Activated naive CD8-positive, alpha-beta T cell treated with anti-CD3 and anti-CD28 coated beads, Interleukin-2, amount 10 ng/mL, durations not matched to agents 7 days and 5 days (primary cell): Measurements from ENCODE around the gene BRAF. TPM values are rescaled to one million over a fixed set of nuclear protein-coding genes. Genes with fewer than 3 reads are reported as not detected.
"Not testable (repeated sequence)": the region's sequence is repeated elsewhere in the genome, so short reads cannot be mapped to it uniquely, and the experiment has no call there.

ENCODE experiments used
- ATAC-seq: fragments of 150-1000 bp; cut with Tn5 transposase; one replicate; pipeline ENCODE4 v1.10.0; 2021; ENCODE audit warnings: low read depth, moderate library complexity
- POLR2A ChIA-PET: fragments of 350-600 bp; sonication (Branson Sonifier 250); formaldehyde crosslinking; loops from one replicate; lab custom pipeline; 2021; ENCODE audit warnings: antibody characterized with exemption; lab: Charles Lee
- DNase-seq: peaks from one replicate; pipeline ENCODE4 v3.0.0; 2021
- H3K27ac Mint-ChIP-seq: one replicate; pipeline ENCODE4 v1.8.0; 2022; ENCODE audit warnings: mild to moderate bottlenecking, mixed read lengths
- H3K27me3 Mint-ChIP-seq: one replicate; pipeline ENCODE4 v1.8.0; 2022; ENCODE audit warnings: mild to moderate bottlenecking, moderate library complexity, mixed read lengths
- H3K36me3 Mint-ChIP-seq: one replicate; pipeline ENCODE4 v1.8.0; 2021; ENCODE audit warnings: mild to moderate bottlenecking, mixed read lengths
- H3K4me1 Mint-ChIP-seq: one replicate; pipeline ENCODE4 v1.8.0; 2021; ENCODE audit warnings: mixed read lengths
- H3K4me3 Mint-ChIP-seq: one replicate; pipeline ENCODE4 v1.8.0; 2022; ENCODE audit warnings: mild to moderate bottlenecking, moderate library complexity, mixed read lengths
- H3K9me3 Mint-ChIP-seq: one replicate; pipeline ENCODE4 v1.8.0; 2021; ENCODE audit warnings: mixed read lengths
- total RNA-seq, 2 experiments: library from RNA; stranded (reverse); gene quantifications; one replicate each; pipeline ENCODE4 v1.2.3, GENCODE V29; 2021

BRAF gene
- total RNA-seq, 2 experiments from 2014 or later: 34.4 to 39.4 TPM

DNA sequence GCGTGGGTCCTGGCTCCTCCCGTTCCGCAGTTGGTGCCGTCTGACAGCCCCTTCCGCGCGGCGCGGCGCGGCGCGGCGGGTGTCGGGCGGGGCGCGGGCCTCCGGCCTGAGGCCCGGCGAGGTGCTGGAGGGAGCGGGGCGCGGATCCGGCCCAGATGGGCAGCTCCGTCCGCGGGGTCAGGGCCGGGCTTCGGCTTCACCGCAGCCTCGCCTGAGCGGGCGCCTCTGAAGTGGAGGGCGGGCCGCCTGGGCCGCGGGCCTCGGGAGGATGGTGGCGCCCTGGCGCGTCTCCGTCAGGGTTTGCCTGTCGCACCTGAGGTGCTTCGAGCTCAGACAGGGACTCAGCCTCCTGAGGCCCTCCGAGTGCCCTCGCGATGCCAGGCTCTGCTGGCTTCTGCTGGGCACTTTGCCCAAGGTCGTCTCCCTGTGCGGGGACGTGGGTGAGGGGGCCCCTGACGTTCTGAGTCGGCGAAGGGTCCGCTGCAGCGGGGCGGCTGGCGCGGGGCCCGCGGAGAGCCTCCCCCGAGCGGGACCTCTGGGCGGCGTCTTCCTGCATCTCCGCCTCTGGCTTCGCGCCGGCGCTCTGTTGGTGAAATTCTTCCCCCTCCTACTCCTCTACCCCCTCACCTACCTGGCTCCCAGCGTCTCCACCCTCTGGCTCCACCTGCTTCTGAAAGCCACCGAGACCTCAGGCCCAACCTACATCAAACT lies 251.5 kb downstream of the BRAF start:
- POLR2A ChIA-PET: interaction anchor here (0.7 to 1.4 kb wide), 7 partner anchors 17 to 1065 kb away, joined by 3 to 7 read pairs (median 4); partner anchors contain the start of genes MRPS33, NDUFB2 and SSBP1
- H3K4me1 Mint-ChIP-seq: peaks cover 31% of the 10 kb centered on the region
- peaks cover 3% of the 10 kb centered on the region for H3K27me3 Mint-ChIP-seq
- peaks cover 9% of the 10 kb centered on the region for H3K36me3 Mint-ChIP-seq
- DNase-seq (peak; percentile 82), ATAC-seq (peak; percentile 79)
- peak overlapping the region; percentile 87 for H3K27ac Mint-ChIP-seq
- peak overlapping the region; percentile 91 for H3K4me3 Mint-ChIP-seq
- no peaks in the 10 kb centered on the region for H3K9me3 Mint-ChIP-seq

DNA sequence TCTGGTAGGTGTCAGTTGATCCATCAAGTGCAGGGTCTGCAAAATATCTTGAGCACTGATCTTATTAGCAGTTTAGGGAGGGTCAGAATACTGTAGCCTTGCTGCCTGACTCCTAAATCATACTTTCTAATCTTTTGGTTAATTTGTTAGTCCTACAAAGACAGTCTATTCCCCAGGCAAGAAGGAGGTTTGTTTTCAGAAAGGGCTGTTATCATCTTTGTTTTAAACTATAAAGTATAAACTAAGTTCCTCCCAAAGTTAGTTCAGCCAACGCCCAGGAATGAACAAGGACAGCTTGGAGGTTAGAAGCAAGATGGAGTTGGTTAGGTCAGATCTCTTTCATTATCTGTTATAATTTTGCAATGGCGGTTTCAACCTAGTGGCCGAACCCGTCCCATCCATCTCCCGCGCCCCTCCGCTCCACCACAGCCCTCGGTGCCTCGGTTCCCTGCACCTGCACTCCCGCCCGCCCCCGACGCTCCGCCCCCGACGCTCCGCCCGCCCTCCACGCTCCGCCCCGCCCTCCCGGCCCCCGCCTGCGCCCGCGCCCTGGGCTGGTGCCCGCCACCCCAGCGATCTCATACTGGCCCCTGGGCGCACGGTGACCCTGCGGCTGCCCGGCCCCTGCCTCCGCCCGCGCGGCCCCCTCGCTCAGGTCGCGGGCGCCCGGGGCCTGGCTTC lies 252.2 kb downstream of the BRAF start, which contains the start of gene ADCK2:
TSS of gene ADCK2 (plus strand) at position 564 of the 681 bp plus-strand sequence. CDS start 386 bp downstream, outside the sequence.
- H3K27me3 Mint-ChIP-seq: peaks cover 5% of the 10 kb centered on the region
- H3K9me3 Mint-ChIP-seq: no peaks in the 10 kb centered on the region
- peak within 1 kb of the TSS; percentile 87 for H3K27ac Mint-ChIP-seq
- POLR2A ChIA-PET: interaction anchor here (0.9 to 1.4 kb wide), 4 partner anchors 25 to 342 kb away, joined by 3 to 6 read pairs (median 4); partner anchors contain the start of gene MRPS33
- DNase-seq (no peak), ATAC-seq (peak; percentile 66)
- peak within 1 kb of the TSS; percentile 91 for H3K4me3 Mint-ChIP-seq
- H3K36me3 Mint-ChIP-seq: peaks cover 2% of the 10 kb centered on the region
- peaks cover 31% of the 10 kb centered on the region for H3K4me1 Mint-ChIP-seq

DNA sequence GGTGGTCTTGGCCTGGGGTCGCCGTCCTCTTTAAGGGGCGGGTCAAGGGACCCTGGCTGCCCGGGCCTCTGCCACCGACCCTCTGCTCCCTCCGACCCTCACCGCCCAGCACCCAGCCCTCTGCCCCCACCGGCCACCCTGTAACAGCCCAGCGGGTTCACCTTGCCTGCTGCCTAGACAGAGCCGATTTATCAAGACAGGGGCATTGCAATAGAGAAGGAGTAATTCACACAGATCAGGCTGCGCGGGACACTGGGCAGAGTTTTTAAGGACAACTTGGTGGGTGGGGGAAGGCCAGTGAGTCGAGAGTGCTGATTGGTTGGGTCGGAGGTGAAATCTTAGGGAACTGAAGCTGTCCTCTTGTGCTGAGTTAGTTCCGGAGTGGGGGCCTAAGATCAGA lies 252.8 kb downstream of the BRAF start:
- H3K4me3 Mint-ChIP-seq: peak overlapping the region; percentile 64
- H3K27ac Mint-ChIP-seq: peak overlapping the region; percentile 51
- ATAC-seq (no peak), DNase-seq (no peak)
- H3K36me3 Mint-ChIP-seq: no peaks in the 10 kb centered on the region
- H3K27me3 Mint-ChIP-seq: peaks cover 5% of the 10 kb centered on the region
- no peaks in the 10 kb centered on the region for H3K9me3 Mint-ChIP-seq
- peaks cover 31% of the 10 kb centered on the region for H3K4me1 Mint-ChIP-seq
- POLR2A ChIA-PET: no interaction called here

DNA sequence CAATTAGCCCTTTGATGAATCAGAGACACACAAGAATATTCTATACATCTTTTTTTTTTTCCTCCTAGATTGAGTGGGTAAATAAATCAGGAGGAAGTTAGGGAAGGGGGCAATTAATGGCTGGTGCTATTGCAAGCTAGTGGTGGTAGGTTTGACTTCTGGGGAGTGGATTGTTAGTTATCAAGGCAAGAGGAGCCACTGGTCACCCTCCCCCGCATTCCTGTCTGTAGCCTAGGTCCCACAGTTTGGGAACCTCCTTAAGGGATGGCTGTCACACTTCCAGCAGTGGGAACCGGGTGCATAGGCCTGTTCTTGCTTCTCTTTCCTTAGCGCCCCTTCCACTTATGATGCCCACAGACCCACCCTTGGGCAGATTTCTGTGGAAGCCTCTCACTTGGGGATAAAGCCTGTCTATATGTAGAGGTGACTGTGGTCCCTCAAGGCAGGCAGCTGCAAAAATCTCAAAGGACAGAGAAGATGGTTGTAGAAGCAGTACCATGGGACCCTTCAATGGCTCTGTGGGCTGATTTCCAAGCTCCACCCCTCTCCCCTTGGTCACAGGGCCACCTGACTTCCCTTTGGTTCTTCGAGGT lies 254.3 kb downstream of the BRAF start:
- no peak for ATAC-seq
- Mint-ChIP-seq H3K9me3 (no peaks in the 10 kb centered on the region), H3K4me3 (no peak overlapping the region), H3K4me1 (peaks cover 25% of the 10 kb centered on the region), H3K36me3 (no peaks in the 10 kb centered on the region), H3K27me3 (peaks cover 15% of the 10 kb centered on the region), H3K27ac (no peak overlapping the region)
- no peak for DNase-seq
- POLR2A ChIA-PET: no interaction called here

DNA sequence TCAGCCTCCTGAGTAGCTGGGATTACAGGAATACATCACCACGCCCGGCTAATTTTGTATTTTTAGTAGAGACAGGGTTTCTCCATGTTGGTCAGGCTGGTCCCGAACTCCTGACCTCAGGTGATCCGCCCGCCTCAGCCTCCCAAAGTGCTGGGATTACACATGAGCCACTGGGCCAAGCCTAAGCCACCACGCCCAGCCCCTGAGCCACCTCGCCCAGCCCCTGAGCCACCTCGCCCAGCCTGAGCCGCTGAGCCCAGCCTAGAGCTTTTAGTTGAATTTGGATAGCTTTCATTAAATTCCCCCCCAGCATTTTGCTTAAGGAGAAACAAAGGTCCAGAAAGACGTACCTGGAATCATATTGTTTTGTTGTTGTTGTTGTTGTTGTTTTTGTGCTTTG lies 254.9 kb downstream of the BRAF start:
- peaks cover 21% of the 10 kb centered on the region for H3K27me3 Mint-ChIP-seq
- H3K4me3 Mint-ChIP-seq, POLR2A ChIA-PET, ATAC-seq, H3K9me3 Mint-ChIP-seq, DNase-seq, H3K27ac Mint-ChIP-seq, H3K36me3 Mint-ChIP-seq: not testable (repeated sequence)
- H3K4me1 Mint-ChIP-seq: peaks cover 20% of the 10 kb centered on the region

DNA sequence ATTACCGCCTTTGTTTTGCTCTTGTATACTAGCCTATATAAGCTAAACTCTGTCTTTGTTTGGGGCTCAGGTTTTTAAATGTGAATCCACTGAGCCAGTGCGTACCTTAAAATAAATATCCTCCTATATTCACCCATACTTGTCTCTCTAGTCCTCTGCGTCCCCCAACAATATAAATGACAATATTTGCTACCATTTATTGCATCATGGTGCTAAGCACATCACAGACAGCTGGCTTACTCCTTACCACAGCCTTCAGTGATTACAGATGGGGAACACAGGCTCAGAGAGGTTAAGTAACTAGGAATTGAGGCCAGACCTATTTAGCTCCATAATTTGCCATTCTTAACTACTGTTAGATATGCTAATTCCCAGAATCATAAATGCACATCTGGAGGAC lies 255.4 kb downstream of the BRAF start:
- no peak overlapping the region for H3K27ac Mint-ChIP-seq
- H3K4me3 Mint-ChIP-seq: no peak overlapping the region
- POLR2A ChIA-PET: no interaction called here
- no peaks in the 10 kb centered on the region for H3K9me3 Mint-ChIP-seq
- peaks cover 15% of the 10 kb centered on the region for H3K4me1 Mint-ChIP-seq
- no peaks in the 10 kb centered on the region for H3K36me3 Mint-ChIP-seq
- H3K27me3 Mint-ChIP-seq: peaks cover 22% of the 10 kb centered on the region
- ATAC-seq (no peak), DNase-seq (no peak)

Other genes with a start within 250 kb of the BRAF start
- 100 to 1,000 TPM; 138 to 157 TPM for gene NDUFB2, start 228.2 kb downstream of the BRAF start, total RNA-seq
- gene MRPS33, start 90.0 kb upstream of the BRAF start, total RNA-seq: 10 to 100 TPM; 44.4 to 47.0 TPM
- under 1 TPM in 1 of 2 experiments, not detected in 1; 0.06 TPM for gene TMEM178B, start 149.1 kb upstream of the BRAF start, total RNA-seq